ENCODE data around the gene TEX50. TPM values are rescaled to one million over a fixed set of nuclear protein-coding genes. Genes with fewer than 3 reads are reported as not detected.
"Not testable (repeated sequence)": the region's sequence is repeated elsewhere in the genome, so short reads cannot be mapped to it uniquely, and the experiment has no call there.

Gene TEX50
- total and polyA plus RNA-seq, 8 donors, result not detected

GRCh38 chr1:173663159-173663558 lies 28.0 kb downstream of the TEX50 start:
- DNase-seq (no peak), ATAC-seq (no peak), FAIRE-seq (no peak)
- Histone ChIP-seq H3K4me1 (no peaks in the 10 kb centered on the region), H3K27me3 (no peaks in the 10 kb centered on the region), H3K4me3 (no peak overlapping the region), H3K27ac (no peak overlapping the region), H3K36me3 (no peaks in the 10 kb centered on the region), H3K9me3 (no peaks in the 10 kb centered on the region)
- WGBS, 2 donors, result 81 to 92% methylated on average over 3 of the region's 3 CpGs
- intact Hi-C loops (cut with DNase I), result no loop called here
- TF ChIP-seq, protein P1, sequence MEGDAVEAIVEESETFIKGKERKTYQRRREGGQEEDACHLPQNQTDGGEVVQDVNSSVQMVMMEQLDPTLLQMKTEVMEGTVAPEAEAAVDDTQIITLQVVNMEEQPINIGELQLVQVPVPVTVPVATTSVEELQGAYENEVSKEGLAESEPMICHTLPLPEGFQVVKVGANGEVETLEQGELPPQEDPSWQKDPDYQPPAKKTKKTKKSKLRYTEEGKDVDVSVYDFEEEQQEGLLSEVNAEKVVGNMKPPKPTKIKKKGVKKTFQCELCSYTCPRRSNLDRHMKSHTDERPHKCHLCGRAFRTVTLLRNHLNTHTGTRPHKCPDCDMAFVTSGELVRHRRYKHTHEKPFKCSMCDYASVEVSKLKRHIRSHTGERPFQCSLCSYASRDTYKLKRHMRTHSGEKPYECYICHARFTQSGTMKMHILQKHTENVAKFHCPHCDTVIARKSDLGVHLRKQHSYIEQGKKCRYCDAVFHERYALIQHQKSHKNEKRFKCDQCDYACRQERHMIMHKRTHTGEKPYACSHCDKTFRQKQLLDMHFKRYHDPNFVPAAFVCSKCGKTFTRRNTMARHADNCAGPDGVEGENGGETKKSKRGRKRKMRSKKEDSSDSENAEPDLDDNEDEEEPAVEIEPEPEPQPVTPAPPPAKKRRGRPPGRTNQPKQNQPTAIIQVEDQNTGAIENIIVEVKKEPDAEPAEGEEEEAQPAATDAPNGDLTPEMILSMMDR (IDR thresholded peaks at IDR 0.05), result no peak

DNA sequence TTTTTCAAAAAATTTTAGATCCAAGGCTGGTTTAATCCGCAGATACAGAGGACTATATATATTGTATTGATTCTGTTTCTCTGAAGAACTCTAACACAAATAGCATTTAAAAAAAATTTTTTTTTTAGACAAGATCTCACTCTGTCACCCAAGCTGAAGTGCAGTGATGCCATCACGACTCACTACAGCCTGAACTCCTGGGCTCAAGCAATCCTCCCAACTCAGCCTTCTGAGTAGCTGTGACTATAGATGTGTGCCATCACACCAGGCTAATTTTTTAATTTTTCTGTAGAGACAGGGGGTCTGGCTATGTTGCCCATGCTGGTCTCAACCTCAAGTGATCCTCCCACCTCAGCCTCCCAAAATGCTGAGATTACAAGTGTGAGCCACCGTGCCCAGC lies 31.5 kb downstream of the TEX50 start:
- WGBS, 2 donors, result 87 to 89% methylated on average over 3 of the region's 3 CpGs
- no peaks in the 10 kb centered on the region for H3K4me1 ChIP-seq
- H3K27me3 ChIP-seq, result no peaks in the 10 kb centered on the region
- ATAC-seq (no peak), DNase-seq (no peak), FAIRE-seq (no peak)
- H3K27ac ChIP-seq, result no peak overlapping the region
- no peak overlapping the region for H3K4me3 ChIP-seq
- H3K36me3 ChIP-seq, result no peaks in the 10 kb centered on the region
- H3K9me3 ChIP-seq, result no peaks in the 10 kb centered on the region
- intact Hi-C loops (cut with DNase I), result no loop called here
- TF ChIP-seq, protein P1 (IDR thresholded peaks at IDR 0.05), result no peak

- ATAC-seq (peak; percentile 63 to 91 (median 82)), FAIRE-seq (no peak)
Observed at GRCh38 chr1:173669491-173669941, 34.4 kb downstream of the TEX50 start, which contains the start of gene ANKRD45. TSS of gene ANKRD45 (minus strand) at chr1:173669851. CDS start at chr1:173659418, 10,433 bp downstream.

DNA sequence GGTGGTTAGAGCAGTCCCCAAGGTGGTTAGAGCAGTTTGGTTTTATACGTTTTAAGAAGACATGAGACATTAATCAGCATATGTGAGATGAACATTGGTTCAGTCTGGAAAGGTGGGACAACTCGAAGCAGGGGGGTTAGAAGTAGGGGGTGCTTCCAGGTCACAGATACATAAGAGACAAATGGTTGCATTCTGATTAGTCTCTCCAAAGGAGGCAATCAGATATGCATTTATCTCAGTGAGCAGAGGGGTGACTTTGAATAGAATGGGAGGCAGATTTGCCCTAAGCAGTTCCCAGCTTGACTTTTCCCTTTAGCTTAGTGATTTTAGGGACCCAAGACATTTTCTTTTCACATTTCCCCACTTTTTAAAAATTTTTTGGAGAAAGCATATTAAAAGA lies 39.4 kb downstream of the TEX50 start:
- H3K9me3 ChIP-seq; ATAC-seq; FAIRE-seq; H3K4me3 ChIP-seq; H3K27me3 ChIP-seq; H3K4me1 ChIP-seq; intact Hi-C loops (cut with DNase I); H3K36me3 ChIP-seq; DNase-seq; H3K27ac ChIP-seq: not testable (repeated sequence)
- WGBS, 2 donors, result 59 to 64% methylated on average over 2 of the region's 2 CpGs

More at GRCh38 chr1:173669491-173669941, 34.4 kb downstream of the TEX50 start, which contains the start of gene ANKRD45:
- DNase-seq, result peak; percentile 11 to 73 (median 30)
- WGBS, 2 donors, result 2 to 4% methylated on average over 33 of the region's 33 CpGs
- H3K4me3 ChIP-seq, result peak within 1 kb of the TSS in 3 of 4 donors; percentile 7 to 31 (median 26)
- intact Hi-C loops (cut with DNase I), result no loop called here
- H3K36me3 ChIP-seq, result no peaks in the 10 kb centered on the region
- H3K27ac ChIP-seq, result no peak within 1 kb of the TSS
- H3K9me3 ChIP-seq, result no peaks in the 10 kb centered on the region
- no peaks in the 10 kb centered on the region for H3K4me1 ChIP-seq
- TF ChIP-seq, protein P1 (IDR thresholded peaks at IDR 0.05), result no peak
- no peaks in the 10 kb centered on the region for H3K27me3 ChIP-seq

GRCh38 chr1:173680152-173680551 lies 45.0 kb downstream of the TEX50 start:
- FAIRE-seq; H3K27ac ChIP-seq; H3K4me1 ChIP-seq; DNase-seq; H3K27me3 ChIP-seq; H3K36me3 ChIP-seq; H3K9me3 ChIP-seq; H3K4me3 ChIP-seq; intact Hi-C loops (cut with DNase I); ATAC-seq: not testable (repeated sequence)
- WGBS, 2 donors, result 66 to 76% methylated on average over 5 of the region's 5 CpGs

- Histone ChIP-seq H3K36me3 (no peaks in the 10 kb centered on the region), H3K4me3 (no peak overlapping the region), H3K9me3 (no peaks in the 10 kb centered on the region), H3K27me3 (no peaks in the 10 kb centered on the region), H3K4me1 (no peaks in the 10 kb centered on the region), H3K27ac (no peak overlapping the region)
- DNase-seq (no peak), ATAC-seq (no peak), FAIRE-seq (no peak)
- intact Hi-C loops (cut with DNase I), result no loop called here
- TF ChIP-seq, protein P1 (IDR thresholded peaks at IDR 0.05), result no peak
Observed at GRCh38 chr1:173682184-173682583, 47.0 kb downstream of the TEX50 start.

DNA sequence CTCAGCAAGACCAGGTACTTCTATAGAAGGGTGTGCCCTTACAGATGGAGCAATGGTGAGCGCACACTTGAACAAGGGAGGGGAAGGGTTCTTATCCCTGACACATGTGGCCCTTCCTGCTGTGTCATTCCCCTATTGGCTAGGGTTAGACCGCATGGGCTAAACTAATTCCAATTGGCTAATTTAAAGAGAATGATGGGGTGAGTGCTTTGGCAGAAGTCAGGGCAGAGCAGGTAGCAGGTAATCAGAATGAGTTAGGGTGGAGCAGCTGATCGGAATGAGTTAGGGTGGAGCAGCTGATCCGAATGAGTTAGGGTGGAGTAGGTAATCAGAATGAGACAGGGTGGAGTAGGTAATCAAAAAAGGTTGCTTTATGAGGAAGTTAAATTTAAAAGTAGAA lies 48.7 kb downstream of the TEX50 start:
- H3K4me3 ChIP-seq; intact Hi-C loops (cut with DNase I); H3K27me3 ChIP-seq; H3K9me3 ChIP-seq; H3K36me3 ChIP-seq; H3K4me1 ChIP-seq; DNase-seq; H3K27ac ChIP-seq; ATAC-seq; FAIRE-seq: not testable (repeated sequence)
- 83 to 87% methylated on average over 4 of the region's 4 CpGs for WGBS, 2 donors

DNA sequence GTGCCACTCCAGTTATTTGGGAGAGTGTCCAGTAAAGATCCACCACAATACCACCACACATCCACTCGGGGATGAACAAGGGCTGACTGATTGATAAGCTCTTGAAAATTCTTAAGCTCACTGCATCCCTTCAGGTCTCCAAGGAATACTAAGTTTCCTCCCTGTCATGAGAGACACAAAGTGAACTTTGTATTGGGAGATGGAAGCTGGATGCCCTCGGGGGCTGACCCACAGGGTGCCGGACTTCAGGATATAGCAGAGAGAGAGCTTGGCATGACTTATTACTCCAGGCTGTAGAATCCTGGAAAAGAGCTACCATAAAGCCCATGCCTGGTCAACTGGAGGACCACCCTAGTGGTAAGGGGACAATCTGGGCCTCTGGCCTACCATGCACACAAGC lies 50.0 kb downstream of the TEX50 start:
- H3K27me3 ChIP-seq; H3K36me3 ChIP-seq; H3K9me3 ChIP-seq; intact Hi-C loops (cut with DNase I); H3K4me3 ChIP-seq; H3K4me1 ChIP-seq; ATAC-seq; H3K27ac ChIP-seq; DNase-seq; FAIRE-seq: not testable (repeated sequence)
- 74 to 85% methylated on average over 3 of the region's 3 CpGs for WGBS, 2 donors

Measured in pancreas (tissue), 10 donors.